GM10248 (cell line): ENCODE data around the gene VEGFA.

Source experiments
- CTCF ChIA-PET: fragments of 300-600 bp; sonication (Branson Sonifier 250); formaldehyde crosslinking; extraction: SDS; loops from one replicate; lab custom pipeline; 2021; ENCODE audit warnings: antibody characterized with exemption; lab: Yijun Ruan, JAX
- POLR2A ChIA-PET: fragments of 350-650 bp; sonication (Branson Sonifier 250); formaldehyde crosslinking; extraction: SDS; loops from one replicate; lab custom pipeline; 2020; ENCODE audit warnings: antibody characterized with exemption; lab: Yijun Ruan, JAX
- DNase-seq: peaks from one replicate; pipeline ENCODE4 v3.0.0; 2012; ENCODE audit errors: extremely low spot score
- CTCF ChIP-seq: IDR thresholded peaks from 2 replicates; pipeline ENCODE4 v1.5.1; 2012; ENCODE audit warnings: mild to moderate bottlenecking, low read depth; ENCODE audit errors: extremely low read depth, missing control alignments, control extremely low read depth

The VEGFA gene

GRCh38 chr6:43780941-43781928 is 11.2 kb downstream of the VEGFA start:
- ChIA-PET POLR2A (no interaction called here), CTCF (interaction anchor here (0.9 to 3.4 kb wide), 4 partner anchors 8 to 24 kb away, joined by 3 to 33 read pairs (median 9); partner anchors contain the start of gene VEGFA)
- TF ChIP-seq CTCF, result no peak
- no peak for DNase-seq

GRCh38 chr6:43781941-43782704 is 12.1 kb downstream of the VEGFA start:
- POLR2A ChIA-PET, result no interaction called here
- TF ChIP-seq CTCF, result no peak
- CTCF ChIA-PET, result interaction anchor here (0.9 to 3.4 kb wide), 4 partner anchors 8 to 297 kb away, joined by 3 to 33 read pairs (median 12); partner anchors contain the start of gene VEGFA
- no peak for DNase-seq

- no peak for DNase-seq
- no peak for TF ChIP-seq CTCF
- ChIA-PET CTCF (interaction anchor here (1.3 to 3.4 kb wide), 4 partner anchors 9 to 297 kb away, joined by 5 to 33 read pairs (median 12); partner anchors contain the start of gene VEGFA), POLR2A (no interaction called here)
Observed at GRCh38 chr6:43782764-43783513, 12.9 kb downstream of the VEGFA start.

- TF ChIP-seq CTCF, result no peak
- no peak for DNase-seq
- ChIA-PET CTCF (interaction anchor here (1.3 to 3.4 kb wide), 4 partner anchors 11 to 295 kb away, joined by 5 to 33 read pairs (median 12); partner anchors contain the start of gene VEGFA), POLR2A (no interaction called here)
Observed at GRCh38 chr6:43784049-43784855, 14.2 kb downstream of the VEGFA start.

GRCh38 chr6:43785220-43785752 is 15.3 kb downstream of the VEGFA start:
- ChIA-PET CTCF (interaction anchor here (2.3 to 3.2 kb wide), 2 partner anchors 12 to 16 kb away, joined by 11 to 22 read pairs; partner anchors contain the start of gene VEGFA), POLR2A (no interaction called here)
- no peak for TF ChIP-seq CTCF
- DNase-seq, result no peak
